HUES6 (cell line): ENCODE results near the gene AOPEP.

Experiments
- H3K27ac ChIP-seq: 2 replicates; pipeline ENCODE4 v1.7.0; 2013; ENCODE audit warnings: low read depth, mild to moderate bottlenecking, low read length, inconsistent platforms
- H3K27me3 ChIP-seq: 2 replicates; pipeline ENCODE4 v1.6.1; 2013; ENCODE audit warnings: low read length; ENCODE audit not compliant: control insufficient read depth, insufficient read depth
- H3K36me3 ChIP-seq: 2 replicates; pipeline ENCODE4 v1.6.1; 2013; ENCODE audit warnings: low read length; ENCODE audit not compliant: control insufficient read depth, insufficient read depth
- H3K4me1 ChIP-seq: 2 replicates; pipeline ENCODE4 v1.6.1; 2013; ENCODE audit warnings: low read length; ENCODE audit not compliant: control insufficient read depth, insufficient read depth
- H3K4me3 ChIP-seq: 2 replicates; pipeline ENCODE4 v1.5.1; 2013; ENCODE audit warnings: low read depth, low read length
- H3K9ac ChIP-seq: one replicate; pipeline ENCODE4 v1.6.1; 2013; ENCODE audit warnings: mild to moderate bottlenecking, low read length
- H3K9me3 ChIP-seq: 2 replicates; pipeline ENCODE4 v1.6.1; 2013; ENCODE audit warnings: low read depth, low read length; ENCODE audit not compliant: control insufficient read depth, insufficient read depth

The AOPEP gene

GRCh38 chr9:95080961-95081647 lies 354.6 kb downstream of the AOPEP start:
- no peaks in the 10 kb centered on the region for H3K27me3 ChIP-seq
- no peak overlapping the region for H3K9ac ChIP-seq
- no peak overlapping the region for H3K4me3 ChIP-seq
- H3K9me3 ChIP-seq, result no peaks in the 10 kb centered on the region
- H3K4me1 ChIP-seq, result peaks cover 37% of the 10 kb centered on the region
- no peak overlapping the region for H3K27ac ChIP-seq
- peaks cover 16% of the 10 kb centered on the region for H3K36me3 ChIP-seq

- H3K9ac ChIP-seq, result no peak overlapping the region
- peaks cover 37% of the 10 kb centered on the region for H3K4me1 ChIP-seq
- H3K27me3 ChIP-seq, result no peaks in the 10 kb centered on the region
- H3K9me3 ChIP-seq, result no peaks in the 10 kb centered on the region
- no peak overlapping the region for H3K4me3 ChIP-seq
- H3K27ac ChIP-seq, result no peak overlapping the region
- peaks cover 16% of the 10 kb centered on the region for H3K36me3 ChIP-seq
Observed at GRCh38 chr9:95081998-95082397, 355.5 kb downstream of the AOPEP start.

- peaks cover 16% of the 10 kb centered on the region for H3K36me3 ChIP-seq
- H3K27me3 ChIP-seq, result no peaks in the 10 kb centered on the region
- H3K4me3 ChIP-seq, result no peak overlapping the region
- H3K9ac ChIP-seq, result no peak overlapping the region
- no peaks in the 10 kb centered on the region for H3K9me3 ChIP-seq
- H3K27ac ChIP-seq, result no peak overlapping the region
- peaks cover 33% of the 10 kb centered on the region for H3K4me1 ChIP-seq
Observed at GRCh38 chr9:95082401-95083084, 356.0 kb downstream of the AOPEP start.

- H3K36me3 ChIP-seq, result peaks cover 16% of the 10 kb centered on the region
- H3K9me3 ChIP-seq, result no peaks in the 10 kb centered on the region
- H3K27ac ChIP-seq, result no peak overlapping the region
- no peak overlapping the region for H3K4me3 ChIP-seq
- H3K4me1 ChIP-seq, result peaks cover 26% of the 10 kb centered on the region
- no peak overlapping the region for H3K9ac ChIP-seq
- no peaks in the 10 kb centered on the region for H3K27me3 ChIP-seq
Observed at GRCh38 chr9:95083086-95083768, 356.7 kb downstream of the AOPEP start.

GRCh38 chr9:95084254-95084934 lies 357.9 kb downstream of the AOPEP start:
- H3K27ac ChIP-seq, result no peak overlapping the region
- H3K4me1 ChIP-seq, result peaks cover 14% of the 10 kb centered on the region
- H3K9ac ChIP-seq, result no peak overlapping the region
- no peaks in the 10 kb centered on the region for H3K9me3 ChIP-seq
- H3K4me3 ChIP-seq, result no peak overlapping the region
- no peaks in the 10 kb centered on the region for H3K27me3 ChIP-seq
- peaks cover 16% of the 10 kb centered on the region for H3K36me3 ChIP-seq

- no peak overlapping the region for H3K4me3 ChIP-seq
- no peak overlapping the region for H3K9ac ChIP-seq
- no peak overlapping the region for H3K27ac ChIP-seq
- no peaks in the 10 kb centered on the region for H3K27me3 ChIP-seq
- peaks cover 16% of the 10 kb centered on the region for H3K36me3 ChIP-seq
- H3K4me1 ChIP-seq, result peaks cover 8% of the 10 kb centered on the region; the same call in 1 of the 2 replicates
- no peaks in the 10 kb centered on the region for H3K9me3 ChIP-seq
Observed at GRCh38 chr9:95085036-95085770, 358.7 kb downstream of the AOPEP start.

GRCh38 chr9:95085861-95086563 lies 359.5 kb downstream of the AOPEP start:
- Histone ChIP-seq H3K9me3 (no peaks in the 10 kb centered on the region), H3K36me3 (peaks cover 16% of the 10 kb centered on the region), H3K27ac (no peak overlapping the region), H3K4me1 (peaks cover 15% of the 10 kb centered on the region; the same call in 1 of the 2 replicates), H3K27me3 (no peaks in the 10 kb centered on the region), H3K4me3 (no peak overlapping the region), H3K9ac (no peak overlapping the region)

- H3K27ac ChIP-seq, result no peak overlapping the region
- H3K27me3 ChIP-seq, result no peaks in the 10 kb centered on the region
- no peak overlapping the region for H3K9ac ChIP-seq
- peaks cover 21% of the 10 kb centered on the region for H3K4me1 ChIP-seq
- no peak overlapping the region for H3K4me3 ChIP-seq
- no peaks in the 10 kb centered on the region for H3K9me3 ChIP-seq
- peaks cover 13% of the 10 kb centered on the region for H3K36me3 ChIP-seq
Observed at GRCh38 chr9:95086564-95086955, 360.1 kb downstream of the AOPEP start.

- peaks cover 7% of the 10 kb centered on the region for H3K36me3 ChIP-seq
- H3K4me1 ChIP-seq, result peaks cover 31% of the 10 kb centered on the region
- H3K9ac ChIP-seq, result no peak overlapping the region
- no peaks in the 10 kb centered on the region for H3K9me3 ChIP-seq
- H3K27me3 ChIP-seq, result no peaks in the 10 kb centered on the region
- no peak overlapping the region for H3K27ac ChIP-seq
- H3K4me3 ChIP-seq, result no peak overlapping the region
Observed at GRCh38 chr9:95087659-95088242, 361.3 kb downstream of the AOPEP start.
